DND-41 (cell line): ENCODE results near the gene DDX49.

Source experiments
- ATAC-seq: fragments of 200-7000 bp; cut with Tn5 transposase; 3 replicates; pipeline ENCODE4 v1.9.1; 2021; ENCODE audit warnings: low read depth; ENCODE audit not compliant: insufficient read depth
- DNase-seq: peaks from one replicate; pipeline ENCODE4 v3.0.0-alpha.2; 2020
- H2AFZ ChIP-seq: 2 replicates; pipeline ENCODE4 v1.6.0; 2012; ENCODE audit warnings: low read depth, low read length
- H3K27ac ChIP-seq: 2 replicates; pipeline ENCODE4 v1.5.1; 2012; ENCODE audit warnings: low read length, inconsistent platforms
- H3K27me3 ChIP-seq: fragments of 200-600 bp; sonication (generic); 2 replicates; pipeline ENCODE4 v1.6.0; 2012; ENCODE audit warnings: low read length, mild to moderate bottlenecking, inconsistent platforms; ENCODE audit not compliant: insufficient read depth, poor library complexity
- H3K36me3 ChIP-seq: 2 replicates; pipeline ENCODE4 v1.5.1; 2012; ENCODE audit warnings: low read length, inconsistent platforms; ENCODE audit not compliant: insufficient read depth
- H3K4me1 ChIP-seq: 2 replicates; pipeline ENCODE4 v1.5.1; 2012; ENCODE audit warnings: mild to moderate bottlenecking, low read length; ENCODE audit not compliant: insufficient read depth
- H3K4me2 ChIP-seq: 2 replicates; pipeline ENCODE4 v1.6.0; 2012; ENCODE audit warnings: mild to moderate bottlenecking, moderate library complexity, low read length, inconsistent platforms; ENCODE audit not compliant: insufficient read depth
- H3K4me3 ChIP-seq, 2 experiments: fragments of 200-600 bp in 1 of 2; shearing (Covaris generic) in 1 of 2; 2 replicates each; pipeline ENCODE4 v1.5.1; 2012 to 2016; ENCODE audit warnings: inconsistent platforms in 2 of 2, low read length in 2 of 2, mild to moderate bottlenecking in 2 of 2, low read depth in 1 of 2, moderate library complexity in 1 of 2
- H3K79me2 ChIP-seq: 2 replicates; pipeline ENCODE4 v1.6.0; 2012; ENCODE audit warnings: low read length, inconsistent platforms; ENCODE audit not compliant: insufficient read depth
- H3K9ac ChIP-seq: 2 replicates; pipeline ENCODE4 v1.6.0; 2012; ENCODE audit warnings: low read depth, mild to moderate bottlenecking, inconsistent platforms, low read length, moderate library complexity
- H3K9me3 ChIP-seq: 2 replicates; pipeline ENCODE4 v1.5.1; 2012; ENCODE audit warnings: low read length, moderate library complexity, mild to moderate bottlenecking, inconsistent platforms; ENCODE audit not compliant: insufficient read depth, severe bottlenecking
- H4K20me1 ChIP-seq: 2 replicates; pipeline ENCODE4 v1.6.0; 2012; ENCODE audit warnings: low read length; ENCODE audit not compliant: insufficient read depth
- EZH2 ChIP-seq: IDR thresholded peaks from 3 replicates; pipeline ENCODE4 v1.6.1; 2012; ENCODE audit warnings: borderline replicate concordance, low read depth, mild to moderate bottlenecking, moderate library complexity, low read length, inconsistent platforms; ENCODE audit not compliant: severe bottlenecking
- TF ChIP-seq, protein P1 (sequence below): IDR thresholded peaks from 2 replicates; pipeline ENCODE4 v1.5.1; 2012; ENCODE audit warnings: borderline replicate concordance, low read length, moderate library complexity, mild to moderate bottlenecking; ENCODE audit not compliant: poor library complexity, severe bottlenecking; ENCODE audit errors: extremely low read depth

Gene DDX49

DNA sequence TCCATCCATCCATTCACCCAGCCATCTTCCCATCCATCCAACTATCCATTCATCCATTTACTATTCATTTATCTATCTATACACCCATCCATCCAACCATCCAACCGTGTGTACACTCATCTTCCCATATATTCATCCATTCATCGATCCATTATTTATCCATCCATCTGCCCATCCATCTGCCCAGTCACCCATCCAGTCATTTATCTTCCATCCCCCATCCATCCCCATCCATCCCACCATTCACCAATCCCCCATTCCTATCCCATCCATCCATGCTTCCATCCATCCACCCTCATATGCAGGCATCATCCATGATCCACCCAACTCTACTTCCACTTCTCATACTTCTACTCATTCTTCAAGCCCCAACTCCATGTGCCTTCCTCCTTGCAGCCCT is 35.5 kb downstream of the DDX49 start:
- DNase-seq (no peak), ATAC-seq (no peak)
- TF ChIP-seq, protein P1, sequence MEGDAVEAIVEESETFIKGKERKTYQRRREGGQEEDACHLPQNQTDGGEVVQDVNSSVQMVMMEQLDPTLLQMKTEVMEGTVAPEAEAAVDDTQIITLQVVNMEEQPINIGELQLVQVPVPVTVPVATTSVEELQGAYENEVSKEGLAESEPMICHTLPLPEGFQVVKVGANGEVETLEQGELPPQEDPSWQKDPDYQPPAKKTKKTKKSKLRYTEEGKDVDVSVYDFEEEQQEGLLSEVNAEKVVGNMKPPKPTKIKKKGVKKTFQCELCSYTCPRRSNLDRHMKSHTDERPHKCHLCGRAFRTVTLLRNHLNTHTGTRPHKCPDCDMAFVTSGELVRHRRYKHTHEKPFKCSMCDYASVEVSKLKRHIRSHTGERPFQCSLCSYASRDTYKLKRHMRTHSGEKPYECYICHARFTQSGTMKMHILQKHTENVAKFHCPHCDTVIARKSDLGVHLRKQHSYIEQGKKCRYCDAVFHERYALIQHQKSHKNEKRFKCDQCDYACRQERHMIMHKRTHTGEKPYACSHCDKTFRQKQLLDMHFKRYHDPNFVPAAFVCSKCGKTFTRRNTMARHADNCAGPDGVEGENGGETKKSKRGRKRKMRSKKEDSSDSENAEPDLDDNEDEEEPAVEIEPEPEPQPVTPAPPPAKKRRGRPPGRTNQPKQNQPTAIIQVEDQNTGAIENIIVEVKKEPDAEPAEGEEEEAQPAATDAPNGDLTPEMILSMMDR, result no peak
- TF ChIP-seq EZH2, result no peak
- no peak overlapping the region for H3K9ac ChIP-seq
- H3K4me2 ChIP-seq, result no peak overlapping the region
- no peak overlapping the region for H2AFZ ChIP-seq
- no peak overlapping the region for H3K4me3 ChIP-seq
- H4K20me1 ChIP-seq, result no peaks in the 10 kb centered on the region
- H3K27ac ChIP-seq, result no peak overlapping the region
- H3K9me3 ChIP-seq, result no peaks in the 10 kb centered on the region
- H3K4me1 ChIP-seq, result no peaks in the 10 kb centered on the region
- no peaks in the 10 kb centered on the region for H3K27me3 ChIP-seq
- H3K36me3 ChIP-seq, result no peaks in the 10 kb centered on the region
- no peaks in the 10 kb centered on the region for H3K79me2 ChIP-seq

GRCh38 chr19:18960370-18960769 is 40.9 kb downstream of the DDX49 start:
- no peak overlapping the region for H3K9ac ChIP-seq
- H3K27me3 ChIP-seq, result no peaks in the 10 kb centered on the region
- no peak for ATAC-seq
- no peaks in the 10 kb centered on the region for H3K4me1 ChIP-seq
- no peak overlapping the region for H3K4me2 ChIP-seq
- no peaks in the 10 kb centered on the region for H4K20me1 ChIP-seq
- no peak for DNase-seq
- no peaks in the 10 kb centered on the region for H3K79me2 ChIP-seq
- H3K27ac ChIP-seq, result no peak overlapping the region
- no peaks in the 10 kb centered on the region for H3K9me3 ChIP-seq
- no peak overlapping the region for H2AFZ ChIP-seq
- H3K36me3 ChIP-seq, result no peaks in the 10 kb centered on the region
- H3K4me3 ChIP-seq, result no peak overlapping the region
- TF ChIP-seq EZH2, result no peak
- TF ChIP-seq, protein P1, result no peak

DNA sequence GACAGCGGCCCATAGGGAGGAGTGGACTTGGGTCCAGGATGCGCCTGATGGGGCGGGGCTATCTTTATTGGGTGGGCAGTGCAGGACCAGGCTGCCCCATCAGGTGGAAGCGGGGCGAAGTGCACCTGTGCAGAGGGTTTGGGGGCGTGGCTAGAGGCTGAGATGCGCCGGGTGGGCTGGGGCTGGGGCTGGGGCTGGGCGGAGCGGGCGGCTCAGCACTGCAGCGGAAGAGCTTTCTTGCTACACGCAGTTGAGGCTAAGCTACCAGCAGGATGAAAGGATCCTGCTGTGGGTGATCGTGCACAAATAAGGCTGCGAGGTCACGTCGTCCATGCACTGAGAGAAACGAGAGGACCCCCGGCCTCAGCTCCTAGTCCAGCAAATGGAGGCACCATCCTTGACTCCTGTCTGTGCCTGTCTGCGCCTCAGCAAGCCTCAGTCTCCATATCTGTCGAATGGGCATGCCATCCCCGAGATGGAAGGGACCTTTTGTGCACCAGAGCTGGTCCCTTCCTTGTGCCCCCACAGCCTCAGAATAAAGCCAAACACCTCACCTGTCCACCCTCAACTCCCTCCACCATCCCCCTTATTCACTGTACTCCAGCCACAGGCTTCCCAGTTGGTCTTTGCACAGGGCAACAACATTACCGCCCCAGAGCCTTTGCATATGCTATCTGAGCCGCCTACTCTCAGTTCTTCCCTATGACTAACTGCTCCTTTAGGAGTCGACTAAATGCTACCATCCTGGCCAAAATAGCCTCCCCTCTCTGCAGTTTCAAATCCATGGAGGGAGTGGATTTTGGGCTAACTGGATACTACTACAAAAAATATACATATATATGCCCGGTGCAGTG is 42.5 kb downstream of the DDX49 start:
- no peaks in the 10 kb centered on the region for H3K4me1 ChIP-seq
- TF ChIP-seq EZH2, result no peak
- TF ChIP-seq, protein P1, result no peak
- no peak overlapping the region for H2AFZ ChIP-seq
- H3K9ac ChIP-seq, result no peak overlapping the region
- H3K4me3 ChIP-seq, result no peak overlapping the region
- no peaks in the 10 kb centered on the region for H4K20me1 ChIP-seq
- H3K27me3 ChIP-seq, result no peaks in the 10 kb centered on the region
- H3K79me2 ChIP-seq, result no peaks in the 10 kb centered on the region
- no peak overlapping the region for H3K4me2 ChIP-seq
- H3K27ac ChIP-seq, result no peak overlapping the region
- no peaks in the 10 kb centered on the region for H3K36me3 ChIP-seq
- no peaks in the 10 kb centered on the region for H3K9me3 ChIP-seq
- no peak for ATAC-seq
- DNase-seq, result no peak
